Upper lobe of left lung (tissue), 6 donors: ENCODE results near the gene IRX3. TPM values are rescaled to one million over a fixed set of nuclear protein-coding genes. Genes with fewer than 3 reads are reported as not detected.

Experiments used
- ATAC-seq, 2 donors: fragments of 200-7000 bp; cut with Tn5 transposase; one replicate each; pipeline ENCODE4 v1.9.1; 2022; ENCODE audit warnings: mild to moderate bottlenecking in 2 of 2, moderate library complexity in 2 of 2; ENCODE audit not compliant: low FRiP score in 2 of 2
- DNase-seq, 2 donors: peaks; one replicate each; pipeline ENCODE4 v3.0.0-alpha.2; 2019 to 2020
- H3K27ac ChIP-seq, 4 donors: fragments of 200-600 bp; sonication (generic); one replicate each; pipeline ENCODE4 v1.5.1; 2016 to 2019
- H3K27me3 ChIP-seq, 4 donors: fragments of 200-600 bp; sonication (generic); one replicate each; pipeline ENCODE4 v1.5.1; 2017 to 2019
- H3K36me3 ChIP-seq, 4 donors: fragments of 200-600 bp; sonication (generic); one replicate each; pipeline ENCODE4 v1.5.1; 2016 to 2019
- H3K4me1 ChIP-seq, 4 donors: fragments of 200-600 bp; sonication (generic); one replicate each; pipeline ENCODE4 v1.5.1; 2018 to 2019
- H3K4me3 ChIP-seq, 4 donors: fragments of 200-600 bp; sonication (generic); one replicate each; pipeline ENCODE4 v1.5.1; 2017 to 2019; ENCODE audit warnings: mild to moderate bottlenecking in 2 of 4, moderate library complexity in 1 of 4
- H3K9me3 ChIP-seq, 4 donors: fragments of 200-600 bp; sonication (generic); one replicate each; pipeline ENCODE4 v1.5.1; 2018 to 2019
- CTCF ChIP-seq, 6 experiments: fragments of 450-650 bp in 4 of 6; fragments of 200-600 bp in 2 of 6; sonication (generic) in 2 of 6; IDR thresholded peaks; one replicate each; pipeline ENCODE4 v1.5.1; 2016 to 2019; ENCODE audit warnings: antibody characterized with exemption in 6 of 6
- EP300 ChIP-seq, 4 donors: sonication (generic); formaldehyde crosslinking; IDR thresholded peaks; one replicate each; pipeline ENCODE4 v1.5.1; 2017; ENCODE audit warnings: antibody characterized with exemption in 4 of 4, control low read depth in 2 of 4
- POLR2A ChIP-seq, 4 donors: fragments of 450-650 bp; IDR thresholded peaks; one replicate each; pipeline ENCODE4 v1.5.1; 2016 to 2017; ENCODE audit warnings: antibody characterized with exemption in 4 of 4, mild to moderate bottlenecking in 2 of 4
- POLR2AphosphoS5 ChIP-seq, 2 donors: sonication (generic); formaldehyde crosslinking; IDR thresholded peaks; one replicate each; pipeline ENCODE4 v1.5.1; 2017; ENCODE audit warnings: antibody characterized with exemption in 2 of 2
- WGBS, 2 donors: methylation state at CpG; one replicate each; pipeline ENCODE4 v1.1.5; 2017 to 2018; 5-methylcytosine and 5-hydroxymethylcytosine counted together
- total RNA-seq, 6 donors: library from RNA; depleted of rRNA in 4 of 6; stranded (reverse); fragments of >200 nt in 4 of 6; gene quantifications; one replicate each; pipeline versions ENCODE4 v1.1.0 to v1.2.1, GENCODE V29; 2016 to 2021
- donor health status: DM: no; HTN: no; CAD: no; lungs with moderate emphysema.
- donor health status: DM: no; HTN: yes; CAD: no; lungs with severe emphysema.

Gene IRX3
- total RNA-seq, 6 donors from 2014 or later: 50.9 to 157 (median 61.3) TPM

GRCh38 chr16:54289242-54289944, 2.8 kb upstream of the IRX3 start:
- ATAC-seq: no peak
- Histone ChIP-seq H3K27me3 (peaks cover 0 to 65% (median 19%) of the 10 kb centered on the region in 4 donors), H3K4me3 (no peak overlapping the region), H3K27ac (no peak overlapping the region), H3K4me1 (peaks cover 21 to 63% (median 29%) of the 10 kb centered on the region in 4 donors), H3K36me3 (no peaks in the 10 kb centered on the region), H3K9me3 (no peaks in the 10 kb centered on the region)
- TF ChIP-seq CTCF (IDR thresholded peaks at IDR 0.05): no peak
- TF ChIP-seq POLR2AphosphoS5 (IDR thresholded peaks at IDR 0.05): no peak
- peak in 1 of 2 donors; percentile 79 for DNase-seq
- 42 to 50% methylated on average over 38 to 48 of the region's 57 CpGs for WGBS, 2 donors

GRCh38 chr16:54288835-54289241, 2.3 kb upstream of the IRX3 start:
- WGBS, 2 donors: 35 to 37% methylated on average over 13 to 25 of the region's 25 CpGs

GRCh38 chr16:54288030-54288834, 1.6 kb upstream of the IRX3 start:
- peak overlapping the region in 3 of 4 donors; percentile 48 to 71 (median 65) for H3K4me3 ChIP-seq
- WGBS, 2 donors: 35 to 45% methylated on average over 38 of the region's 38 CpGs
- no peak for ATAC-seq
- H3K4me1 ChIP-seq: peaks cover 30 to 74% (median 34%) of the 10 kb centered on the region in 4 donors
- peaks cover 0 to 71% (median 22%) of the 10 kb centered on the region in 4 donors for H3K27me3 ChIP-seq
- no peak for TF ChIP-seq POLR2AphosphoS5 (IDR thresholded peaks at IDR 0.05)
- TF ChIP-seq EP300 (IDR thresholded peaks at IDR 0.05): no peak
- TF ChIP-seq POLR2A (IDR thresholded peaks at IDR 0.05): no peak
- TF ChIP-seq CTCF (IDR thresholded peaks at IDR 0.05): no peak
- DNase-seq: peak in 1 of 2 donors; percentile 20
- H3K36me3 ChIP-seq: no peaks in the 10 kb centered on the region
- H3K27ac ChIP-seq: peak overlapping the region in 1 of 4 donors; percentile 84
- no peaks in the 10 kb centered on the region for H3K9me3 ChIP-seq

More at GRCh38 chr16:54288835-54289241, 2.3 kb upstream of the IRX3 start:
- TF ChIP-seq CTCF (IDR thresholded peaks at IDR 0.05) (no peak), POLR2AphosphoS5 (IDR thresholded peaks at IDR 0.05) (no peak), EP300 (IDR thresholded peaks at IDR 0.05) (no peak), POLR2A (IDR thresholded peaks at IDR 0.05) (no peak)
- H3K36me3 ChIP-seq: no peaks in the 10 kb centered on the region
- H3K4me3 ChIP-seq: no peak overlapping the region
- peaks cover 0 to 70% (median 21%) of the 10 kb centered on the region in 4 donors for H3K27me3 ChIP-seq
- ATAC-seq: no peak
- no peaks in the 10 kb centered on the region for H3K9me3 ChIP-seq
- peak in 1 of 2 donors; percentile 52 for DNase-seq
- H3K4me1 ChIP-seq: peaks cover 27 to 68% (median 33%) of the 10 kb centered on the region in 4 donors
- H3K27ac ChIP-seq: no peak overlapping the region

- Histone ChIP-seq H3K36me3 (no peaks in the 10 kb centered on the region), H3K4me1 (peaks cover 32 to 83% (median 34%) of the 10 kb centered on the region in 4 donors), H3K4me3 (peak overlapping the region; percentile 30 to 71 (median 56)), H3K27me3 (peaks cover 0 to 71% (median 22%) of the 10 kb centered on the region in 4 donors), H3K9me3 (no peaks in the 10 kb centered on the region), H3K27ac (peak overlapping the region; percentile 75 to 93 (median 82))
- DNase-seq (peak; percentile 63 to 83), ATAC-seq (peak in 1 of 2 donors; percentile 18)
- TF ChIP-seq EP300 (IDR thresholded peaks at IDR 0.05): no peak
- peak in 1 of 2 donors; percentile 19 for TF ChIP-seq POLR2AphosphoS5 (IDR thresholded peaks at IDR 0.05)
- no peak for TF ChIP-seq CTCF (IDR thresholded peaks at IDR 0.05)
- peak in 1 of 4 donors; percentile 65 for TF ChIP-seq POLR2A (IDR thresholded peaks at IDR 0.05)
- WGBS, 2 donors: 3 to 5% methylated on average over 30 to 59 of the region's 61 CpGs
Observed at GRCh38 chr16:54287131-54288029, 793 bp upstream of the IRX3 start.
